ENCODE results near the gene B4GALT5.

B4GALT5 gene

GRCh38 chr20:49700411-49701185, 13.1 kb downstream of the B4GALT5 start:
- DNase-seq: peak; percentile 53

- DNase-seq: peak; percentile 64
Observed at GRCh38 chr20:49699200-49699992, 14.3 kb downstream of the B4GALT5 start.

- DNase-seq: no peak
Observed at GRCh38 chr20:49698477-49698876, 15.2 kb downstream of the B4GALT5 start.

- DNase-seq: no peak
Observed at GRCh38 chr20:49697071-49697470, 16.6 kb downstream of the B4GALT5 start.

- no peak for DNase-seq
Observed at GRCh38 chr20:49696594-49696993, 17.1 kb downstream of the B4GALT5 start.

GRCh38 chr20:49695830-49696229, 17.8 kb downstream of the B4GALT5 start:
- DNase-seq: no peak

- no peak for DNase-seq
Observed at GRCh38 chr20:49694450-49695071, 19.1 kb downstream of the B4GALT5 start.

- DNase-seq: no peak
Observed at GRCh38 chr20:49693435-49694171, 20.1 kb downstream of the B4GALT5 start.

- no peak for DNase-seq
Observed at GRCh38 chr20:49692941-49693340, 20.7 kb downstream of the B4GALT5 start.

- no peak for DNase-seq
Observed at GRCh38 chr20:49691818-49692568, 21.7 kb downstream of the B4GALT5 start.

- peak; percentile 68 for DNase-seq
Observed at GRCh38 chr20:49690899-49691620, 22.6 kb downstream of the B4GALT5 start.

- DNase-seq: peak; percentile 82
Observed at GRCh38 chr20:49687595-49688567, 25.8 kb downstream of the B4GALT5 start.

GRCh38 chr20:49685809-49686208, 27.9 kb downstream of the B4GALT5 start:
- DNase-seq: no peak

GRCh38 chr20:49685161-49685601, 28.5 kb downstream of the B4GALT5 start:
- no peak for DNase-seq

GRCh38 chr20:49684335-49684997, 29.2 kb downstream of the B4GALT5 start:
- no peak for DNase-seq

- DNase-seq: no peak
Observed at GRCh38 chr20:49682798-49683197, 30.9 kb downstream of the B4GALT5 start.

- DNase-seq: no peak
Observed at GRCh38 chr20:49682278-49682677, 31.4 kb downstream of the B4GALT5 start.

GRCh38 chr20:49681850-49682216, 31.8 kb downstream of the B4GALT5 start:
- DNase-seq: no peak

GRCh38 chr20:49680484-49680883, 33.2 kb downstream of the B4GALT5 start:
- DNase-seq: no peak

GRCh38 chr20:49679634-49680033, 34.0 kb downstream of the B4GALT5 start:
- no peak for DNase-seq

Measured in hematopoietic multipotent progenitor cell treated with erythropoietin and hydrocortisone succinate and interleukin-3 and kit ligand, for 8 days (in vitro differentiated cells).